ENCODE data around the gene VPREB3. TPM values are rescaled to one million over a fixed set of nuclear protein-coding genes. Genes with fewer than 3 reads are reported as not detected.
"Not testable (repeated sequence)": the region's sequence is repeated elsewhere in the genome, so short reads cannot be mapped to it uniquely, and the experiment has no call there.

The VPREB3 gene
- total RNA-seq, 1 donor from 2014 or later: 0.92 TPM

- no peak for TF ChIP-seq CTCF (conservative IDR thresholded peaks at IDR 0.05)
- Mint-ChIP-seq H3K27ac (no peak overlapping the region), H3K36me3 (peaks cover 31% of the 10 kb centered on the region), H3K4me1 (ENCODE audit: unreplicated experiment) (peaks cover 8% of the 10 kb centered on the region), H3K4me3 (no peak overlapping the region), H3K27me3 (no peaks in the 10 kb centered on the region), H3K9me3 (no peaks in the 10 kb centered on the region)
- no peak for DNase-seq (ENCODE audit: extremely low spot score, unreplicated experiment)
These were observed 11.5 kb downstream of the VPREB3 start for GRCh38 chr22:23742505-23743264.

- Mint-ChIP-seq H3K9me3 (no peaks in the 10 kb centered on the region), H3K4me3 (no peak overlapping the region), H3K36me3 (peaks cover 5% of the 10 kb centered on the region), H3K4me1 (ENCODE audit: unreplicated experiment) (no peaks in the 10 kb centered on the region), H3K27ac (no peak overlapping the region), H3K27me3 (no peaks in the 10 kb centered on the region)
- TF ChIP-seq CTCF (conservative IDR thresholded peaks at IDR 0.05): no peak
- no peak for DNase-seq (ENCODE audit: extremely low spot score, unreplicated experiment)
These were observed 16.5 kb downstream of the VPREB3 start for GRCh38 chr22:23737696-23738095.

- H3K27me3 Mint-ChIP-seq; H3K9me3 Mint-ChIP-seq; H3K27ac Mint-ChIP-seq; H3K4me1 Mint-ChIP-seq (ENCODE audit: unreplicated experiment); H3K4me3 Mint-ChIP-seq; H3K36me3 Mint-ChIP-seq; DNase-seq (ENCODE audit: extremely low spot score, unreplicated experiment): not testable (repeated sequence)
These were observed 26.1 kb downstream of the VPREB3 start for GRCh38 chr22:23728108-23728507.

GRCh38 chr22:23722724-23723123 lies 31.5 kb downstream of the VPREB3 start:
- Mint-ChIP-seq H3K9me3 (no peaks in the 10 kb centered on the region), H3K4me1 (ENCODE audit: unreplicated experiment) (no peaks in the 10 kb centered on the region), H3K27me3 (no peaks in the 10 kb centered on the region), H3K36me3 (no peaks in the 10 kb centered on the region), H3K27ac (no peak overlapping the region), H3K4me3 (no peak overlapping the region)
- no peak for TF ChIP-seq CTCF (conservative IDR thresholded peaks at IDR 0.05)
- no peak for DNase-seq (ENCODE audit: extremely low spot score, unreplicated experiment)

GRCh38 chr22:23722160-23722559 lies 32.1 kb downstream of the VPREB3 start:
- DNase-seq (ENCODE audit: extremely low spot score, unreplicated experiment): no peak
- Mint-ChIP-seq H3K36me3 (no peaks in the 10 kb centered on the region), H3K27ac (no peak overlapping the region), H3K27me3 (no peaks in the 10 kb centered on the region), H3K9me3 (no peaks in the 10 kb centered on the region), H3K4me1 (ENCODE audit: unreplicated experiment) (peaks cover 5% of the 10 kb centered on the region), H3K4me3 (no peak overlapping the region)
- TF ChIP-seq CTCF (conservative IDR thresholded peaks at IDR 0.05): no peak

- TF ChIP-seq CTCF (conservative IDR thresholded peaks at IDR 0.05): no peak
- Mint-ChIP-seq H3K36me3 (no peaks in the 10 kb centered on the region), H3K4me1 (ENCODE audit: unreplicated experiment) (peaks cover 5% of the 10 kb centered on the region), H3K27ac (no peak overlapping the region), H3K27me3 (no peaks in the 10 kb centered on the region), H3K4me3 (no peak overlapping the region), H3K9me3 (no peaks in the 10 kb centered on the region)
- no peak for DNase-seq (ENCODE audit: extremely low spot score, unreplicated experiment)
These were observed 33.4 kb downstream of the VPREB3 start for GRCh38 chr22:23720855-23721254.

Measured in type B pancreatic cell (in vitro differentiated cells).